ENCODE measurements around the gene SLCO3A1. TPM values are rescaled to one million over a fixed set of nuclear protein-coding genes. Genes with fewer than 3 reads are reported as not detected.

Gene SLCO3A1
- total and polyA plus RNA-seq, 8 donors: 2.4 to 38.8 (median 7.7) TPM

DNA sequence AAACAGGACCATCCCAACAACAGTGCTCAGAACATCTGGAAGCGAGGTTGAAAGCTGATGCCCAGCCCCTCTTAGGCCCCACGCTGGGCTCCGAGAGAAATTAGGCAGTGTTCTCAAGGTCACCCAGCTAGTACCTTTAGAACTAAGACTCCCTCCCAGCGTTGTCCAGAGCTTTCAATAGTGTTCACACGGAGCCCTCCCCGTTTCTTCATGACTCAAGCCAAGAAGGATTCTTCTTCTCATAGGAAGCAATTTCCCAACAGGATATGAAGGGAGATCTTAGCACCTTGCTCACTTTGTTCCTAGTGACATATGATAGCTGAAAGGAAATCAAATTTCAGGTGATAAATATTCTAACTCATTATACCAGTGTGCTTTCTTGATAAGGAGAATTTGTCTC is 296.0 kb downstream of the SLCO3A1 start:
- H3K9me3 ChIP-seq: no peaks in the 10 kb centered on the region
- TF ChIP-seq POLR2A (IDR thresholded peaks at IDR 0.05) (no peak), EP300 (IDR thresholded peaks at IDR 0.05) (no peak), POLR2AphosphoS5 (IDR thresholded peaks at IDR 0.05) (no peak)
- TF ChIP-seq, protein P1, sequence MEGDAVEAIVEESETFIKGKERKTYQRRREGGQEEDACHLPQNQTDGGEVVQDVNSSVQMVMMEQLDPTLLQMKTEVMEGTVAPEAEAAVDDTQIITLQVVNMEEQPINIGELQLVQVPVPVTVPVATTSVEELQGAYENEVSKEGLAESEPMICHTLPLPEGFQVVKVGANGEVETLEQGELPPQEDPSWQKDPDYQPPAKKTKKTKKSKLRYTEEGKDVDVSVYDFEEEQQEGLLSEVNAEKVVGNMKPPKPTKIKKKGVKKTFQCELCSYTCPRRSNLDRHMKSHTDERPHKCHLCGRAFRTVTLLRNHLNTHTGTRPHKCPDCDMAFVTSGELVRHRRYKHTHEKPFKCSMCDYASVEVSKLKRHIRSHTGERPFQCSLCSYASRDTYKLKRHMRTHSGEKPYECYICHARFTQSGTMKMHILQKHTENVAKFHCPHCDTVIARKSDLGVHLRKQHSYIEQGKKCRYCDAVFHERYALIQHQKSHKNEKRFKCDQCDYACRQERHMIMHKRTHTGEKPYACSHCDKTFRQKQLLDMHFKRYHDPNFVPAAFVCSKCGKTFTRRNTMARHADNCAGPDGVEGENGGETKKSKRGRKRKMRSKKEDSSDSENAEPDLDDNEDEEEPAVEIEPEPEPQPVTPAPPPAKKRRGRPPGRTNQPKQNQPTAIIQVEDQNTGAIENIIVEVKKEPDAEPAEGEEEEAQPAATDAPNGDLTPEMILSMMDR (IDR thresholded peaks at IDR 0.05): no peak
- no peak overlapping the region for H3K27ac ChIP-seq
- no peak for DNase-seq
- peaks cover 0 to 47% (median 40%) of the 10 kb centered on the region in 4 donors for H3K36me3 ChIP-seq
- no peak overlapping the region for H3K4me3 ChIP-seq
- H3K27me3 ChIP-seq: no peaks in the 10 kb centered on the region
- H3K4me1 ChIP-seq: no peaks in the 10 kb centered on the region
- WGBS, 5 donors: 75 to 84% (median 81%) methylated on average over 6 of the region's 6 CpGs
- intact Hi-C loops (cut with DNase I; ENCODE audit: low total_unique reads): no loop called here

DNA sequence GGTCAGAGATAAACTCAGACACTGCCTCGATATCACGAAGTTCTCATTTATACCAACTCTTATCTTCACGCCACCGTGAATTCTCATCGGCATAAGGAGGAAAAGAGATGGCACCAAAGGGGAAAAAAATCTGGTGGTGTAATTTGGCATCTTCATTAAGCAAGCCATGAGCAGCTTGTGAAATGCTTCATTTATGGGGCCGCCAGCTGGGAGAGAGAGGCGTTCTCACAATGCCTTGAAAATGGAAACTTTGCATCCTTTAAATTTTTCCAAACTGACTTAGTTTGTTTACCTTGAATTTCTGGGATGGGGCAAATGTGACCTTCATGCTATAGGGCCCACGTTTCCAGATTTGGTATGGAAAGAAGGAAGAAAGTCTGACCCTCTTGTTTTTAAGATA is 297.7 kb downstream of the SLCO3A1 start:
- Histone ChIP-seq H3K27ac (no peak overlapping the region), H3K27me3 (no peaks in the 10 kb centered on the region), H3K36me3 (peaks cover 0 to 47% (median 43%) of the 10 kb centered on the region in 4 donors), H3K9me3 (no peaks in the 10 kb centered on the region), H3K4me3 (no peak overlapping the region), H3K4me1 (no peaks in the 10 kb centered on the region)
- no peak for DNase-seq
- WGBS, 5 donors: 87 to 93% (median 91%) methylated on average over 8 of the region's 8 CpGs
- intact Hi-C loops (cut with DNase I; ENCODE audit: low total_unique reads): no loop called here
- TF ChIP-seq POLR2A (IDR thresholded peaks at IDR 0.05): no peak
- TF ChIP-seq, protein P1 (IDR thresholded peaks at IDR 0.05): no peak
- TF ChIP-seq POLR2AphosphoS5 (IDR thresholded peaks at IDR 0.05): no peak
- no peak for TF ChIP-seq EP300 (IDR thresholded peaks at IDR 0.05)

DNA sequence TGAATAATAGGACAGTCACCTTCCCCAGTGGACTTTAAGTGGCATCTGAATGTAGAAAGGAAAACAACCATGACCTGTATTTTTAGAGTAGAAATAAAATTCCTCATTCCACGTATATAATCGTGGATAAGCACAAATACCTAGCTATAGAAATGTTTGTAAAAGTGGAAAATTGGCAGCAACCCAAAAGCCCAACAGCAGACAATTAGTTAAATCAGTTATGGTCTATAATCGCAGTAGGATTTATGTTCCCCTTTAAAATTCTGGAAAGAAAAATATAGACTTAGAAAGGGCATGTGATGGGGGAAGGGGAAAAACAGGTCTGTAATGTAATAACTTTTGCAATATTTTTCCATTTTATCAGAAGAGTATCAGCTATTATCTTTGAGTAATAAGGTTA is 298.2 kb downstream of the SLCO3A1 start:
- H3K4me1 ChIP-seq: no peaks in the 10 kb centered on the region
- TF ChIP-seq EP300 (IDR thresholded peaks at IDR 0.05): no peak
- TF ChIP-seq, protein P1 (IDR thresholded peaks at IDR 0.05): no peak
- no peak for TF ChIP-seq POLR2AphosphoS5 (IDR thresholded peaks at IDR 0.05)
- TF ChIP-seq POLR2A (IDR thresholded peaks at IDR 0.05): no peak
- no peaks in the 10 kb centered on the region for H3K27me3 ChIP-seq
- H3K36me3 ChIP-seq: peaks cover 0 to 44% (median 41%) of the 10 kb centered on the region in 4 donors
- H3K9me3 ChIP-seq: no peaks in the 10 kb centered on the region
- intact Hi-C loops (cut with DNase I; ENCODE audit: low total_unique reads): no loop called here
- H3K27ac ChIP-seq: no peak overlapping the region
- H3K4me3 ChIP-seq: no peak overlapping the region
- 29 to 53% (median 38%) methylated on average over 3 of the region's 3 CpGs for WGBS, 5 donors
- no peak for DNase-seq

DNA sequence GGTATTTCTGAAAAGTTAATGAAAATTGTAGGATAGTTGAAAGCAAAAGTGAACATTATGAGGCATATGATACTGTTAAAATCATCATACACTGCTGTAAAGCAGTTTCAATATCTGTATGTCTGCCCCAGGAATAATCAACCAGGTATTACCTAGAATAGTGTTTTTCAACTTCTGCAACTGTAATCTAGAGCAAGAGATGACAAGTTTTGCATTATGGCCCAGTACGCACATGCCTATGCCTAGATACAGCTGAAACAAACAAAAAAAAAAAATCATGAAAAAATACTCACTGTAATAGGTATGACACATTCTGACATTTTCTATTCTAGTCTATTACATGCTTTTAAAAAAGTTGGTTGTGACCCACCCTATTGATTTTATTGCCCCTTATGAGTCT is 299.5 kb downstream of the SLCO3A1 start:
- no peak for DNase-seq
- WGBS, 5 donors: 95 to 100% (median 98%) methylated on average over 1 of the region's 1 CpG

More for the DNA sequence above, 299.5 kb downstream of the SLCO3A1 start:
- TF ChIP-seq POLR2AphosphoS5 (IDR thresholded peaks at IDR 0.05) (no peak), POLR2A (IDR thresholded peaks at IDR 0.05) (no peak), EP300 (IDR thresholded peaks at IDR 0.05) (no peak)
- TF ChIP-seq, protein P1 (IDR thresholded peaks at IDR 0.05): no peak
- intact Hi-C loops (cut with DNase I; ENCODE audit: low total_unique reads): no loop called here
- H3K27ac ChIP-seq: no peak overlapping the region
- no peaks in the 10 kb centered on the region for H3K27me3 ChIP-seq
- no peaks in the 10 kb centered on the region for H3K9me3 ChIP-seq
- peaks cover 0 to 32% (median 29%) of the 10 kb centered on the region in 4 donors for H3K36me3 ChIP-seq
- no peak overlapping the region for H3K4me3 ChIP-seq
- peaks cover 0 to 4% (median 0%) of the 10 kb centered on the region in 4 donors for H3K4me1 ChIP-seq
